Fibroblast of skin of back (primary cell): ENCODE results near the gene EED. TPM values are rescaled to one million over a fixed set of nuclear protein-coding genes. Genes with fewer than 3 reads are reported as not detected.

ENCODE experiments used
- DNase-seq: peaks from one replicate; pipeline ENCODE4 v3.0.0-alpha.2; 2013
- polyA plus RNA-seq, 2 experiments: library from polyadenylated mRNA; unstranded; fragments of 120-200 nt; gene quantifications; one replicate each; pipeline ENCODE4 v1.2.1, GENCODE V29; 2013; ENCODE audit not compliant: insufficient read length in 2 of 2

Gene EED, protein sequence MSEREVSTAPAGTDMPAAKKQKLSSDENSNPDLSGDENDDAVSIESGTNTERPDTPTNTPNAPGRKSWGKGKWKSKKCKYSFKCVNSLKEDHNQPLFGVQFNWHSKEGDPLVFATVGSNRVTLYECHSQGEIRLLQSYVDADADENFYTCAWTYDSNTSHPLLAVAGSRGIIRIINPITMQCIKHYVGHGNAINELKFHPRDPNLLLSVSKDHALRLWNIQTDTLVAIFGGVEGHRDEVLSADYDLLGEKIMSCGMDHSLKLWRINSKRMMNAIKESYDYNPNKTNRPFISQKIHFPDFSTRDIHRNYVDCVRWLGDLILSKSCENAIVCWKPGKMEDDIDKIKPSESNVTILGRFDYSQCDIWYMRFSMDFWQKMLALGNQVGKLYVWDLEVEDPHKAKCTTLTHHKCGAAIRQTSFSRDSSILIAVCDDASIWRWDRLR
- polyA plus RNA-seq (2013, experiment 1 of 2; ENCODE audit: insufficient read length): 19.8 TPM
- polyA plus RNA-seq (2013, experiment 2 of 2; ENCODE audit: insufficient read length): 12.4 TPM

DNA sequence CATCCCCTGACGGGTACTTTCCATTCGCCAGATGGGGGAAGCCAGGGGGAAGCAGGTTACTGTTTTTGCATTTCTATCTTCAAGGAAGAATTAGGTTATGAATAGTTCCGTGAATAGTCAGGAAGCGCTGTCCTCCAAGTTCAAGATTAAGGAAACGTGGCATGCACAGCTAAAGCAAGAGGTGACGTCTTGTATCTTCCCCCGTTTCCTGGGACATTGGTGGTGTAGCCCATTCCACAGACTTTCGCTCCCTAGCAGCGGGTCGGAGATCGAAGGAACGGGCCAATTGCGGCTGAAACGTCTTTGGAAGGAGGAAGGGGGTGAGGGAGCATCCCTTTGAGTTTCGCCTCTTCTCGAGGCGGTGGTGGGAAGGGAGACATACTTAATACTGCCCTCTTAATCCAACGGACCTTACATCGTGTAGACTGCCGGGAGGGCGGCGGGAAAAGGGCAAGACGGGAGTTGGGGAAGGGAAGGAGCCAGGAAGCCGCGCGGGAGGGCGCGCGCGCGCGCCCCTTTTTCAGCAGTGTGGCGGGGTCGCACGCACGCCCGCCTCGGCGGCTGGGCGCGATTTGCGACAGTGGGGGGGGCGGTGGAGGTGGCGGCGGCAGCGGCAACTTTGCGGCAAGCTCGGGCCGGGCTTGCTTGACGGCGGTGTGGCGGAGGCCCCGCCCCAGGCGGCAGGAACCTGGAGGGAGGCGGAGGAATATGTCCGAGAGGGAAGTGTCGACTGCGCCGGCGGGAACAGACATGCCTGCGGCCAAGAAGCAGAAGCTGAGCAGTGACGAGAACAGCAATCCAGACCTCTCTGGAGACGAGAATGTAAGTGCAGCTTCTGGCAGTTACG, at the start of gene EED:
Gene EED (plus strand): TSS at position 232 of the 847 bp plus-strand sequence. CDS start 477 bp downstream, at position 709.
- peak; percentile 96 for DNase-seq

DNA sequence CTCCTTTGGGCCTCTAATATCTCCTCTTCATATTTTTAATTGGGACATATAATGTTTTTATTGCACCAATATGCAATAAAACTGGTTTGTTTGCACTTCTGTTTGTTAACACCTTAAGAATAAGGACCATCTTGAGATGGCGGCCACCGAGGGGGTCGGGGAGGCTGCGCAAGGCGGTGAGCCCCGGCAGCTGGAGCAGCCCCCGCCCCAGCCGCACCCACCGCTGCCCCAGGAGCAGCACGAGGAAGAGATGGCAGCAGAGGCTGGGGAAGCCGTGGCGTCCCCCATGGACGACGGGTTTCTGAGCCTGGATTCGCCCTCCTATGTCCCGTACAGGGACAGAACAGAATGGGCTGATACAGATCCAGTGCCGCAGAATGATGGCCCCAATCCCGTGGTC, 49.6 kb upstream of the EED start:
- no peak for DNase-seq

DNA sequence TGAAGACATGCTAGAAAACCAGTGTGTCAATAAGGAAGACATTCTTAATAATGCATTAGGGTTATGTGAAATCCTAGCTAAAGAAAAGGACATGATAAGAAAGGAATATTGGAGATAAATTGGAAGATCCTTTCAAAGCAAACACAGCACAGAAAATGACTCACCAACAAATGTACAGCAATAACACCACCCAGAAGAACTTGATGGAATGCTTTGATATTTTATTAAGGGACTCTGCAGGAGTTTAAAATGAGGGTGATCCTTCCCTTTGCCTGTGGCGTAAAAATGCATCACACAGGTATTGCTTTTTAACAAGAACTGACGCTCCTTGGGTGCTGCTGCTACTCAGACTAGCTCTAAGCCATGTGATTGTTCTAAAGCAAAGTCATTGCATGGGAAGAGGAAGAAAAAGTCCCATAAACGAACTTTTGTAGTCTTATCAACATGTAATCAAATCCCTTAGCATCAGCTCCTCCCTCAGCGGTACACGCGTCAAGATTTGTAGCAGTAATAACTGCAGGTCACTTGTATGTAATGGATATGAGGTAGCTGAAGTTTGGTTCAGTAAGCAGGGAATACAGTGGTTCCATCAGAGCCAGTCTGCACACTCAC, 48.4 kb upstream of the EED start:
- DNase-seq: no peak

DNA sequence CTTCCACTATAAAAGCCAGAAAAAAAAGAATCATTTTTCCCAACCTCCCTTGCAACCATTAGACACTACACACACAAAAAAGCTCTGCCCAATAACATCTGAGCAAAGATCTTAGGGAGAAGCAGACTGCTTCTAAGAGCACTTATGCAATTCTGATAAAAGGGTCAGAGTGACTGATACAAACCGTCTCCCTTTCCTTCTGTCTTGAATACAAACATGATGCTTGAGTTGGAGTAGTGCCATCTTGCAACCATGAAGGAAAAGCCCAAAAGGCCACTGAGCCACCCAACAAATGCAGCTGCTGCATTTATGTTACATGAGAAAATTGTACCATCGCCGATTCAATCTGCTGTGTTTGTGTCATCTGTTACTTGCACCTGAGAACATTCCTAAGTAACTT, 47.6 kb upstream of the EED start:
- no peak for DNase-seq

DNA sequence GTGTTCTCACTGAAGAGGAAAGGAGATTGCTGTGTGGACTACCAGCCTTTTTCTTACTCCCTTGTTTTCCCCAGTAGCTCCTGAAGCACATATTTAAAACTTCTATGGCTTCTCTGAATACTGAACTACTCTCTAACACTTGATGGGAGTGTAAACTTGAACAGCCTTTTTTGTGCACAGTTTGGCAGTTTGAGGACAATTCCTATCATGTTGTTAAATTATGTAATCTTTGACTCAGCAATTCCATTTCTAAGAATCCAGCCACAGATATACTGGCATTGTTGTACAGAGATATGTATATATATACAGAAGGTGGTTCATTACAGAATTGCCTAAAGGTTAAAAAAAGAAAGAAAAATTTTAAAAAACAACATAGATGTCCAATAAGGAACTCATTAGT, 47.1 kb upstream of the EED start:
- DNase-seq: no peak

DNA sequence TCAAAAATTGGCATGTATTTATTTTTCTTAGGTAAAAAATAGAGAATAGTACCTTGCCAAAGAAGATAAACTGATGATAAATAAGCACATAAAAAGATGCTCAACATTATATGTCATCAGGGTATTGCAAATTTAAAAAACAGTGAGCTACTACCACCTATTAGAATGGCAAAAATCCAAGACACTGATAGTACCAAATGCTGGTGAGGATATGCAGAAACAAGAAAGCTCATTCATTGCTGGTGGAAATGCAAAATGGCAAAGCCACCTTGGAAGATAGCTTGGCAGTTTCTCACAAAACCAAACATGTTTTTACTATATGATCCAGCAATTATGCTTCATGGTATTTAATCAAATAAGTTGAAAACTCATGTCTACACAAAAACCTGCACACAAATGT, 46.4 kb upstream of the EED start:
- no peak for DNase-seq

DNA sequence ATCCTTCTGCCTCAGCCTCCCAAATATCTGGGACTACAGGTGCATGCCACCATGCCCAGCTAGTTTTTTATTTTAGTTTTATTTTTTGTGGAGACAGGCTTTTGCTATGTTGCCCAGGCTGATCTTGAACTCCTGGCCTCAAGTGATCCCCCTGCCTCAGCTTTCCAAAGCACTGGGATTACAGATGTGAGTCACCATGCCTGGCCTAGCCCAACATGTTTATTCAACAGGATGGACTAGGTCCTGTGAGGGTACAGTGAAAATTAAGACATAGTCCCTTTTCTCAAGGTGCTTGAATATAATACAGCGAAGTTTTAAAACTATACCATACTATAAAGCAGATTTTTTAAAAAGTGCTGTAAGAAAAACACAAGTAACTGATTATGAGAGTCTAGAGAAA, 45.2 kb upstream of the EED start:
- no peak for DNase-seq

DNA sequence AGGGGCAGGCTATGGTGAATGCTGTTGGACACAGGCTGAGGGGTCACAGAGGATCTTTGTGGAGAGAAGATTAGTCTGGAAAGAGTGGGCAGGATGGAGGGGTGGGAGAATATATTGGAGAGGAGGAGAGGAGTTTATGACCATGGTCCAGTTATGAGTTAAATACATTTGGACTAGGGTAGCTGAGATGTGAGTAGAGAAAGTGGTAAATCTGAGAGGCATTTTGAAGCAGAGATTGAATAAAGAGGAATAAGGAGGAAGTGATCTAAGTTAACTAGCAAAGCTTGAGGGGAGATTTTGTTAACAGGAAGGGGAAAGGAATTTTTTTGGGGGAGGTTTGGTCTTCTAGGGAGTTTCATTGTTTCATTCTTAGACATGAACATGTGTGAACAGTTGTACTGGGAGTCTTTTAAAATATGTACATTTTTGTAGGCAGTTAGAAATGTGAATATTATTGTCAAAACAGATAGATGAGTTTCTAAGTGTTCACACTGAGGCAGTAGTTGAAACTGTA, 43.1 kb upstream of the EED start:
- DNase-seq: peak; percentile 26

DNA sequence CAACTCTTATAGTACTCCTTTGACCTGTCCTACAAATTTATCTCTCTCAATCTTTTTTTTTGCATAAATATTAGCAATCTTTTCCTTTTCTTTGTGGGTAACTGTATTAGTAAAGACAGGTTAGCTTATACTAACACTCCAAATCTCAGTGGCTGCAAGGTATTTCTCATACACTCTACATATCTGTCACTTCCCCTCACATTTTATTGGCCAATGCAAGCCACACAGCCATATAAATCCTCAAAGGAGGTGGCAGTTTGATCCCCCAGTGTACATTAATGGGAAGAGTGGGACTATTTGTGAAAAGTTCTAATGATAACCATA, 42.6 kb upstream of the EED start:
- DNase-seq: no peak

DNA sequence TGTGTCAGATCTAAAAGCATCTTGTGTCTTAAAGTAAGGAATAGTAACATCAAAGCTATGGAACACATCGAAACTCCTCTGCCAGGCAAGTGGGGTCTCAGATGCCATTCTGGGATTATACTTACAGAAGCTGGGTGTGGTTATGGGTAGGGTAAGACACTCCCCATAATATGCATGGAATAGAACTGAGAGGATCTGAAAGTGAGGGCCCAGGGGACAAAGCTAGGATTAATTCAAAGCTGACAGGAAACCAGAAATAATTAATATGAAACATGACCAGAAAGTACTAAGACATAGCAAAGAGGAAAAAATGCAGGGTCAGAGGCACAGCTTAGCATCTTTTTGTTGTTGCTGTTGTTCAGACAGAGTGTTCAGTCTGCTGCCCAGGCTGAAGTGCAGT, 40.2 kb upstream of the EED start:
- DNase-seq: no peak

DNA sequence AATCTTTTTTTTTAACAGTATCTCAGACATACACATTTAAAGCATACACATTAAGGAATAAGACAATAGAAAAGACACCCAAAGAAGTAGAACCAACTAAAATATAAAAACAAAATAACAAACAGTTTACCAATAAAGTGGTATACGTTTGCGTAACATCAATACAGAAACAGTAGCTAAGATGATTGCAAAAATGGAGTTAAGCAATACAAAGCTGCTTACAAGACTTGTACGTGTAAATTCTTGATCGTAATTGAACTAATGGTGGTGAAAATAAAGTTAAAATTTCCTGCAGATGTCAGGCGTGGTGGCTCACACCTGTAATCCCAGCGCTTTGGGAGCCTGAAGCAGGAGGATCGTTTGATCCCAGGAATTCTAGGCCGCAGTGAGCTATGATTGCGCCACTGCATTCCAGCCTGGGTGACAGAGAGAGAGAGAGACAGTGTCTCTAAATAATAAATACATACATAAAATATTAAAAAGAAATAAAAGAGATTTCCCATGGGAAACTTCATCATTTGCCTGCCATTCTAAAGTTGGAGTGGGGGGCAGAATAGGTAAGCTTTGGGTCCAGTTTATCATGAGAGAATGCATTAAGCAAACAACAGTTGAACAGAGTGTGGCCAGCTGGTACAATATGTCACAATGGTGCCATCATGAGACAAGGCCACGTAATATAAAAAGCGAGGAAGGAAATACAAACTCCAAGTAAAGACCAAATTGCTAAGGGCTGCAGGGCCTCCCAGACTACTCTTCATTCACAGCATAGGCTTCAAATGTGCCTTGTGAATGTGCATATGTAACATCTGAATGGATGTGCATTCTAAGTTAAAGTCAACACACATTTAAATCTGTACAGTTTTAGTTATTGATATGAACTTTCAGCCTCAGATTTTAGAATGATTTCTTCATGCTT, 38.9 kb upstream of the EED start:
- no peak for DNase-seq

DNA sequence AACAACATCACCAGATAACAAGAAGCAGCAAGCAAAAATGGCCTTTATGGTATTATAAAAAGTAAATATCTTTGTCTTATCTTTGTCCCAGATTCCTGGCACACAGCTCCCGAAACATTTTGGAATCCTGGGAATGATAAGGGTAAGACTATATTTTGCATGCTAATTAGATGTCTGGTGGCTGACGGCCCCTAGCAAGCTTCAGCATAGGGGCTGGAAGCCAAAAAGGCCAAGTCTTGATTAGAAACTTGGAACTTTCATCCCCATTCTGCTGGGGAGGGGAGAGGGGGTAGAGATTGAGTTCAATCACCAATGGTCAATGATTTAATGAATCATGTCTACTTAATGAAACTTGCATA, 38.2 kb upstream of the EED start:
- no peak for DNase-seq

DNA sequence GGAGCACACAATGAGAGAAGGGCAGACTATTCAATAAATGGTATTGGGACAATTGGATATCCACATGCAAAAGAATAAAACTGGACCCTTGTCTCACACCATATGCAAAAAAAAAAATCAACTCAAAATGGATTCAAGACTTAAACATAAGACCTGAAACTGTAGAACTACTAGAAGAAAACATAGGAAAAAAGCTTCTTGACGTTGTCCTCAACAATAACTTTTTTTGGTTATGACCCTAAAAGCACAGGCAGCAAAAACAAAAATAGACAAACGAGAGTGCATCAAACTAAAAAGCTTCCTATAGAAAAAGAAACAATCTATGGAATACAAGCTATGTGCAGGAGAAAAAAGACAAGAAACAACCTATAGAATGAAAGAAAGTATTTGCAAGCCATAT, 37.1 kb upstream of the EED start:
- DNase-seq: no peak

DNA sequence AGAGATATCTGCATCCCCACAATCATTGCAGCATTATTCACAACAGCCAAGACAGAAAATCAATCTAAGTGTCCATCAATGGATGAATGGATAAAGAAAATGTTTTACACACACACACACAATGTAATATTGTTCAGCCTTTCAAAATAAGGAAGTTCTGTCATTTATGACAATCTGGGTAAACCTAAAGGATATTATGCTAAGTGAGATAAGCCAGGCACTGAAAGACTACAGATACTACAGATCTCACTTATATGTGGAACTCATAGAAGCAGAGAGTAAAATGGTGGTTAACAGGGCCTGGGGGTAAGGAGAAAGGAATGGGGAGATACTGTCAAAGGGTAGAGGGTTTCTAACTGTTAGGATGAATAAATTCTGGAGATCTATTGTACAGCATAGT, 36.0 kb upstream of the EED start:
- DNase-seq: no peak

DNA sequence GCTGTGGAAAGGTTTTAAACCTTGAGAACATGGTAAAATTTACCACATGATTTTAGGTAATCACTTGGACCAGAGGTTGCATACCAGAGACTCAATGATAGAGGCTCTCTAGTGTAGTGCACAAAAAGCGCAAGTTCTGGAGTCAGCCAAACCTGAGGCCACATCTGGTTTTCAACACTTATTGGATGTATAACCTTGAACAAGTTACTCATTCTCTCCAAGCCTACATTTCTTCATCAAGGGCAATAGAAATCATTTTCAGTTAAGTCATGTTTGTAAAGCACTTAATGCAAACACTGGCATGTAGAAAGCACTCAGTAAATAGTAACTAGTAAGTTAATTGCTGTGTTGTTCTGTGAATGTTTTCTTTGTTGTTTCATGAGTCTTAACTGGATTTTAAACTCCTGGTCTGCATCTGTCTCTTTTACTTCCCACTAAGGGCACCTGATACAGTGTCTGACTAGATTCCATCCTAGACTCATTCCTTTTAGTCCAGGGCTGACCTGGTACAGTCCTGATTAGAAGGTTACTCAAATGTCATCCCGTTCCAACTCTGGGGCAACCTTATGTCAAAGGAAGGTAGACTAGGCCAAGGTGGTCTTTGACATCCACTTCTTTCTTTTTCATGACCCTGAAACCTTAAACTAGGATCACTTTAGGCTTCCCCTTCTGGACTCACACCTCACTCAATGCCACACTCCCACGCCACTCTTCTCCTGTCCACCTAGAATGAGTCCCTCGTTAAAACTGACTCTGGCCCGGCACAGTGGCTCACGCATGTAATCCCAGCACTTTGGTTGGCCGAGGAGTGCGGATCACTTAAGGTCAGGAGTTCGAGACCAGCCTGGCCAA, 34.5 kb upstream of the EED start:
- DNase-seq: no peak

DNA sequence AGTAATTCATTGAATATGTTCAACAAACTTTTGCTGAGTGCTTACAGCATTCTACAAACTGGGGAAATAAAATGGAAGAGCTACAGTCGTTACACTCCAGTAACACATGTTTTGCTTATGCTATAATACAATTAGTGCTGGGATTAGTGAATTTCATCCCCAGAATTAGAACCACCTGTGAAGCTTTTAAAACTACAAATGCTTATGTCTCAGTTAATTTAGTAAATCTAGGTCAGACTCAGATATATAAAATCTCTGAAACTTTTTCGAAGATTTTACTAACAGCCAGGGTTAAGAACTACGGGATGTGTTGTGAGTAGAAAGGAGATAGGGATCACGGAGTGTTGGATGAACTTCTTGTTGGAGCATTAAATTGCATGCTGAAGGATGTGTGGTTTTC, 33.7 kb upstream of the EED start:
- no peak for DNase-seq

DNA sequence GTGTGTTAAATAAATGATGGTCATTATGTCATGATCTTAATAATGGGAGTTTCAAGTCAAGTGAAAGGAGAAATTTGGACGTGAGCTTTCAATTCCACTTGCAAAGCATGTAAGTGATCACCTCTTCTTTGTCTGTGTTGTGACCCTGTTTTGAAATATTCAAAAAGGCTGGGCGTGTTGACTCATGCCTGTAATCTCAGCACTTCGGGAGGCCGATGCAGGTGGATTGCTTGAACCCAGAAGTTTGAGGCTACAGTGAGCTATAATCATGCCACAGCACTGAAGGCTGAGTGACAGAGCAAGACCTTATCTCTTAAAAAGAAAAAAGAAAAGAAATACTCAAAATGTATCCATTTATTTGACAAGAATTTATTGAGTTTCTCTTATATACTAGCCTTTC, 32.9 kb upstream of the EED start:
- DNase-seq: no peak

DNA sequence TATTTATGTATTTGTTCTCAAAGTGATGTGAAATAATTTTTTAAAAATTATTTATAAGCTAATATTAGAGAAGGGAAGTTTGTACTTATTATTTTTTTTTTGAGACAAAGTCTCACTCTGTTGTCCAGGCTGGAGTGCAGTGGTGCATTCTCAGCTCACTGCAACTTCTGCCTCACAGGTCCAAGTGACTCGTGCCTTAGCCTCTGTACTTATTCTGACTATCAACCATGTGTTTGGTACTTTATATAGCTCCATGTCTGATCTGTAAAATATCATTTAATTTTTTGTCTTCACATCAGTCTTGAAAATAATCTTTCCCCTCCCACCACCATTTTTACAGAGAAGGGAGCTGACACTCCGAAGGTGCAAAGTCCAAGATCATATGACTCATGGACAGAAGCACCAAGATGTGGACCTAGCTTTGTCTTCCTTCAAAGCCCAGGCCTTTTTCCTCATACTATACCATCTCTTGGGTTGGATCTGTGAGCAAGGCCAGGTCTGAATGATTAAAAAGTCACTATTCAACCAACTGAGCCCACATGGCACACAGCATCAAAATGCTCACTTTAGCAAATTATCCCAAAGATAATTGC, 32.4 kb upstream of the EED start:
- DNase-seq: no peak

DNA sequence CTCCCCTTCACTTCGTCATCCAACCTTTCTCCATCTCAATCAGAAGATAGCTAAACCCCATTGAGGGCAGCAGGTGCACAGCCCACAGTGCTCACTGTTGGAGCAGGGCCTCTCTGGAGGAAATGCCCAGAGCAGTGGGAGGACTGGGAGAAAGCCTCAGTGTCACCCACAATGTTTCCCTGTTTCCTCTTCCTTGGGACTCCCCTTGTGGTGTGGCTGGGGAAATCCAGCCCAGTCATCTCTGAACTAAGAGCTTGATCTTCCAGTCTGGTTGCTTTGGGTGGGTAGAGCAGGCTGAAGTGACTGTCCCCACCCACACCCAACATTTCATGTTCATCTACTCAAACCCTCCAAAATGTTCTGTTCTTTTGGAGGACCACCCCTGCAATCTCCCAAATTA, 29.8 kb upstream of the EED start:
- DNase-seq: no peak
